H1 (cell line): ENCODE results near the gene PDIA5. TPM values are rescaled to one million over a fixed set of nuclear protein-coding genes. Genes with fewer than 3 reads are reported as not detected.

Source experiments
- CTCF ChIP-seq, 3 experiments: IDR thresholded peaks; 1 replicate in 2 of 3; 2 replicates in 1 of 3; pipeline versions ENCODE4 v1.5.1 to v1.6.1; 2011; ENCODE audit warnings: low read length in 3 of 3, mild to moderate bottlenecking in 3 of 3, inconsistent platforms in 2 of 3, low read depth in 1 of 3, moderate library complexity in 1 of 3; ENCODE audit not compliant: insufficient read depth in 1 of 3; ENCODE audit errors: control extremely low read depth in 1 of 3
- RBBP5 ChIP-seq: IDR thresholded peaks from 2 replicates; pipeline ENCODE4 v1.7.1; 2012; ENCODE audit warnings: low read depth, mild to moderate bottlenecking, inconsistent platforms, low read length, moderate library complexity, borderline replicate concordance
- ZNF274 ChIP-seq: IDR thresholded peaks from 2 replicates; pipeline ENCODE4 v1.7.0; 2012; ENCODE audit warnings: low read length, borderline replicate concordance; ENCODE audit errors: extremely low read depth
- polyA plus RNA-seq, 7 experiments: library from polyadenylated mRNA; depleted of rRNA in 3 of 7; stranded (reverse) in 5 of 7; unstranded in 2 of 7; fragments of >200 nt in 5 of 7; fragments of 200-250 nt in 2 of 7; gene quantifications; 1 replicate in 5 of 7; 2 replicates in 1 of 7; 4 replicates in 1 of 7; pipeline versions ENCODE4 v1.2.1 to v1.2.3, GENCODE V29; 2011 to 2013; ENCODE audit warnings: missing spikeins in 2 of 7, mixed read lengths in 2 of 7
- total RNA-seq: library from RNA; stranded (reverse); fragmentation: NEBNext Ultra II Directional; extraction: Animal tissue kit (Norgen Biotek cat#: 25700); gene quantifications from 2 replicates; pipeline ENCODE4 v1.2.1, GENCODE V29; 2021

Gene PDIA5
- total and polyA plus RNA-seq, 2 of the 8 experiments (the other 6 are each of a cell fraction or from before 2014, with no cell fraction given): 18.2 to 32.8 TPM

- TF ChIP-seq RBBP5: no peak
- TF ChIP-seq ZNF274: no peak
- TF ChIP-seq CTCF (IDR thresholded peaks at IDR 0.05; ENCODE audit: control extremely low read depth in 1 of 3, insufficient read depth in 1 of 3, low read depth in 1 of 3, low read length in 3 of 3): no peak
These were observed 29.8 kb upstream of the PDIA5 start (continued) for GRCh38 chr3:123037015-123037375.
